ENCODE results near the gene AGO1.

DNA sequence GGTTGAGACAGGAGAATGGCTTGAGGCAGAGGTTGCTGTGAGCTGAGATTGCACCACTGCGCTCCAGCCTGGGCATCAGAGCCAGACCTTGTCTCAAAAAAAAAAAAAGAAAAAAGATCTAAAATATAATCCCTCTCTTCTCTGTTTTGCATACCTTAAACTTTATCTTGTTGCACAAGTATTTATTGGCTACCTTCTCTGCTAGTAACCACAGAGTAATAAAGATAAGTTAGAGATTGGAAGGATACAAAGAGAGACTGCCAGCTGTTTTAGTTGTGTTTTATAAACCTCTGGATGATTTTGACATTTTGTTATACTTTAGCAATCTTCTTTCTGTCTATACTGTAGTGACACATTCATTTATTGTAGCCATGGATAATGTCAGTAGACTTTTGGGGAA lies 75.5 kb downstream of the AGO1 start:
- TF ChIP-seq, protein P1, sequence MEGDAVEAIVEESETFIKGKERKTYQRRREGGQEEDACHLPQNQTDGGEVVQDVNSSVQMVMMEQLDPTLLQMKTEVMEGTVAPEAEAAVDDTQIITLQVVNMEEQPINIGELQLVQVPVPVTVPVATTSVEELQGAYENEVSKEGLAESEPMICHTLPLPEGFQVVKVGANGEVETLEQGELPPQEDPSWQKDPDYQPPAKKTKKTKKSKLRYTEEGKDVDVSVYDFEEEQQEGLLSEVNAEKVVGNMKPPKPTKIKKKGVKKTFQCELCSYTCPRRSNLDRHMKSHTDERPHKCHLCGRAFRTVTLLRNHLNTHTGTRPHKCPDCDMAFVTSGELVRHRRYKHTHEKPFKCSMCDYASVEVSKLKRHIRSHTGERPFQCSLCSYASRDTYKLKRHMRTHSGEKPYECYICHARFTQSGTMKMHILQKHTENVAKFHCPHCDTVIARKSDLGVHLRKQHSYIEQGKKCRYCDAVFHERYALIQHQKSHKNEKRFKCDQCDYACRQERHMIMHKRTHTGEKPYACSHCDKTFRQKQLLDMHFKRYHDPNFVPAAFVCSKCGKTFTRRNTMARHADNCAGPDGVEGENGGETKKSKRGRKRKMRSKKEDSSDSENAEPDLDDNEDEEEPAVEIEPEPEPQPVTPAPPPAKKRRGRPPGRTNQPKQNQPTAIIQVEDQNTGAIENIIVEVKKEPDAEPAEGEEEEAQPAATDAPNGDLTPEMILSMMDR (IDR thresholded peaks at IDR 0.05): no peak
- TF ChIP-seq POLR2AphosphoS5 (IDR thresholded peaks at IDR 0.05) (no peak), POLR2A (IDR thresholded peaks at IDR 0.05) (no peak)
